Measurements from ENCODE around the gene PARP8. TPM values are rescaled to one million over a fixed set of nuclear protein-coding genes. Genes with fewer than 3 reads are reported as not detected.

Gene PARP8
- total and polyA plus RNA-seq, 9 donors: 5.7 to 12.5 (median 7.7) TPM

DNA sequence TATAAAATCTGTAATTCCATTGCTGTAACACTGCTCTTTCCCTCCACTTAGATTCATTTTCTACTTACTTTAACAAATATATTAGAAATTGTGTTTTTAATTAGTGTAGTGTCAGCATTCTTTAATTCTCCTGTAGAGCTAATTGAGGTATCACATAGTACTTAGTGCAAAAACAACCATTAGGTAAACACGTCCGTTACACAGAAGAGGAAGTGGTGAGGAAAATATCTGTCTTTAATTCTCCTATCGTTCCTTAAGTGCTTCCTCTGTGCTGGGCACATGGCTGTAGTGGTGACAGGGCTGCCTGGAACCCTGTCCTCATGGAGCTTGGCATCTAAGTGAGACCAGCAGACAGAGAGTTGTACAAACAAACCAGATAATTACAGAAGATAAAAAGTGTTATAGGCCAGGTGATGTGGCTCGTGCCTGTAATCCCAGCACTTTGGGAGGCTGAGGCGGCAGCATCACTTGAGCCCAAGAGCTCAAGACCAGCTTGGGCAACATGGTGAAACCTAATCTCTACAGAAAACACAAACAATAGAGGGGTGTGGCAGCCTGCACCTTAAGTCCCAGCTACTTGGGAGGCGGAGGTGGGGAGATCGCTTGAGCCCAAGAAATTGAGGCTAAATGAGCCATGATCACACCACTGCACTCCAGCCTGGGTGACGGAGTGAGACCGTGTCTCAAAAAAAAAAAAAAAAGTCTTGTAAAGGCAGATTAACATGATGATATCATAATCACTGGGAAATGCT, 36.4 kb downstream of the PARP8 start:
- Histone ChIP-seq H3K36me3 (ENCODE audit: control insufficient read depth, insufficient read depth, low read length) (no peaks in the 10 kb centered on the region), H3K4me3 (ENCODE audit: low read length) (no peak overlapping the region), H3K27me3 (ENCODE audit: control insufficient read depth, insufficient read depth, low read length) (no peaks in the 10 kb centered on the region), H3K27ac (ENCODE audit: low read length) (no peak overlapping the region), H3K4me1 (ENCODE audit: control insufficient read depth, insufficient read depth, low read length) (no peaks in the 10 kb centered on the region), H3K9me3 (replicated peaks; ENCODE audit: control insufficient read depth, low read depth, low read length) (no peaks in the 10 kb centered on the region)
- WGBS (ENCODE audit: insufficient coverage): 100% methylated on average over 1 of the region's 9 CpGs
- DNase-seq: no peak

DNA sequence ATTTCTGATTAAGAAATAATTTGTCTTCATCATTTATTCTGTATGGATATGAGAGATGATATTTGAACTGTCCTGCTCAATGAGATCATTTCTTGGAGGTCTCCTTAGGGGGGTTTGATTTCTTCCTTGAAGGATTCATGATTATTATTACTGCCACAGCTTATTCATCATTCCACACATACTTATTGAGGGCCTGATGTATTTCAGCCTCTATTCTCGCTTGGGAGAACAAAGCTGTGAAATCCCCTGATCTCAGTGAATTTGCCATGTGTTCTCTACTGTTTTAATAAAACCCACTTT, 36.9 kb downstream of the PARP8 start:
- WGBS (ENCODE audit: insufficient coverage): 67% methylated on average over 1 of the region's 1 CpG
- Histone ChIP-seq H3K9me3 (replicated peaks; ENCODE audit: control insufficient read depth, low read depth, low read length) (no peaks in the 10 kb centered on the region), H3K36me3 (ENCODE audit: control insufficient read depth, insufficient read depth, low read length) (no peaks in the 10 kb centered on the region), H3K27me3 (ENCODE audit: control insufficient read depth, insufficient read depth, low read length) (no peaks in the 10 kb centered on the region), H3K4me1 (ENCODE audit: control insufficient read depth, insufficient read depth, low read length) (no peaks in the 10 kb centered on the region), H3K4me3 (ENCODE audit: low read length) (no peak overlapping the region), H3K27ac (ENCODE audit: low read length) (no peak overlapping the region)
- DNase-seq: no peak

DNA sequence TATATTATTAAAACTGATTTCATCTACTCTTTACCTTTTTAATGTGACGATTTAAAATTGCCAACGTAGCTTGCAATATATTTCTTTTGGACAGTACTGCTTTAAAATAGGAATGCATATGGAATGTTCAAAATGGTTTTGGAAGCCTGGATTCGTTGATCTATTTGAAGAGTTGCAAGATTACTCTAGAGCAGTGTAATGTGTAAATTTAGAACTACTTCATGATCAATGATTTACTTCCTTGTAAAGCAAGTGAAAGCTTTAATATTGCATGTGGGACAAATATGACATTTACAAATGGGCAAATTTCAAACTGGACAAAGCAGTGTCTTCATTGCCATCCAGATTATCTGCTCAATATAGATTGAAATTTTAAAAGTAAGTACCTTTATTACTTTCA, 38.3 kb downstream of the PARP8 start:
- no peaks in the 10 kb centered on the region for H3K9me3 ChIP-seq (replicated peaks; ENCODE audit: control insufficient read depth, low read depth, low read length)
- H3K4me3 ChIP-seq (ENCODE audit: low read length): no peak overlapping the region
- DNase-seq: no peak
- no peaks in the 10 kb centered on the region for H3K27me3 ChIP-seq (ENCODE audit: control insufficient read depth, insufficient read depth, low read length)
- no peak overlapping the region for H3K27ac ChIP-seq (ENCODE audit: low read length)
- WGBS (ENCODE audit: insufficient coverage): no CpG with 5 or more reads among the region's 3 CpGs
- H3K36me3 ChIP-seq (ENCODE audit: control insufficient read depth, insufficient read depth, low read length): no peaks in the 10 kb centered on the region
- no peaks in the 10 kb centered on the region for H3K4me1 ChIP-seq (ENCODE audit: control insufficient read depth, insufficient read depth, low read length)

DNA sequence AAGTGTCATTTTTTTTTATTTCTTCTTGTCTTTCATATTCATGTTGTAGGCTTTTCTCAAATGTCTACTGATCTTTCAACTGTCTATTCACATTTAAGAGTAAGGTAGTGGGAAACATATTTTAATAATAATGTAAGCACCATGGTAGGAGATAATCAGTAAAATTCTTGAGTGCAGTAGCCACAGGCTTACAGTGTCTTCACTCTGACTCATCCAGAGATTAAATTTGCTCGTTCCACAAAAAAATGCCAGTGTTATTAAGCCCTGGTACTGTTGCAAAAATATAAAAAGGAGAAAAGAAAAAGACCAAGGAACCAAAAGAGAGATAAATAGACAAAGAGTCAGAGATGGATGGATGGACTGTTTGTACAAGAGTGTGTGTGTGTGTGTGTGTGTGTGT, 43.0 kb downstream of the PARP8 start:
- no peaks in the 10 kb centered on the region for H3K9me3 ChIP-seq (replicated peaks; ENCODE audit: control insufficient read depth, low read depth, low read length)
- H3K27ac ChIP-seq (ENCODE audit: low read length): no peak overlapping the region

DNA sequence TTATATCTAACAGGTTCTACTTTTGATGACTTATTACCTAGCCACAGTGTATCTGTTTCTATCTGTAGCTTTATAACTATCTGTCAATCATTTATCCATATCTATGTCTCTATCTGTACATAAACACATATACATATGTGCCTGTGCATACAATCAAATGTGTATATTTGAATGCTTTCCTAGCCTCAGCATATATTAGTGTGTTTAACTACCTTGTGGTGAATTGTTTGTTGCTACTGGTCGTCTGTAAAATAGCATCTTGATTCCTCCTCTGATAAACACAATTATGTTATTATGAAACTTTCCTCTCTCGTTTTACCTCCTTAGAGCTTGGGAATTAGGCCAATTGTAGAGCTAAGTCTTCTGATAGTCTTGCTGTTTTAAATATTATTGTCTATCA, 44.4 kb downstream of the PARP8 start:
- no CpG with 5 or more reads among the region's 2 CpGs for WGBS (ENCODE audit: insufficient coverage)
- Histone ChIP-seq H3K36me3 (ENCODE audit: control insufficient read depth, insufficient read depth, low read length) (no peaks in the 10 kb centered on the region), H3K9me3 (replicated peaks; ENCODE audit: control insufficient read depth, low read depth, low read length) (no peaks in the 10 kb centered on the region), H3K4me1 (ENCODE audit: control insufficient read depth, insufficient read depth, low read length) (peaks cover 4% of the 10 kb centered on the region), H3K27me3 (ENCODE audit: control insufficient read depth, insufficient read depth, low read length) (no peaks in the 10 kb centered on the region), H3K27ac (ENCODE audit: low read length) (no peak overlapping the region), H3K4me3 (ENCODE audit: low read length) (no peak overlapping the region)
- no peak for DNase-seq

More for the DNA sequence above, 43.0 kb downstream of the PARP8 start:
- no CpG with 5 or more reads among the region's 1 CpG for WGBS (ENCODE audit: insufficient coverage)
- no peak overlapping the region for H3K4me3 ChIP-seq (ENCODE audit: low read length)
- no peaks in the 10 kb centered on the region for H3K27me3 ChIP-seq (ENCODE audit: control insufficient read depth, insufficient read depth, low read length)
- H3K4me1 ChIP-seq (ENCODE audit: control insufficient read depth, insufficient read depth, low read length): peaks cover 4% of the 10 kb centered on the region
- H3K36me3 ChIP-seq (ENCODE audit: control insufficient read depth, insufficient read depth, low read length): no peaks in the 10 kb centered on the region
- DNase-seq: no peak

DNA sequence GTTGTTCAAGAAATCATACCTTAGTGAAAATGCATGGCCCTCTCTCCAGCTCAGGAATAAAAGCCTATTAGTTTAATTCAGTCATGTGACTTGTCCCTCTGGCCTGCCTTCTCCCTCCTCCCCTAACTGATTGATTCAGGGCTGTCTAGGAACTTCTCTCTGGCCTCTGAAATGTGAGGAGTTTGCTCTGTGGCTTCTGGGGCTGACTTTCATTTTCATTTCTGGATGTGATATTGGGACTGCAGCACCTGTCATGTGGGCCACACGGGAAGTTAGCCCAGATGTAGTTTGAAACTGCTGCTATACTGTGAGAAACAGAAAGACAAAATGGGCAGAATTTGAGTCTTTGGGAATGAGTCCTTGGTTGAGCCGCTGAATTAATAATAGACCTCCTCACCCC, 44.8 kb downstream of the PARP8 start:
- Histone ChIP-seq H3K9me3 (replicated peaks; ENCODE audit: control insufficient read depth, low read depth, low read length) (no peaks in the 10 kb centered on the region), H3K4me1 (ENCODE audit: control insufficient read depth, insufficient read depth, low read length) (peaks cover 4% of the 10 kb centered on the region), H3K4me3 (ENCODE audit: low read length) (no peak overlapping the region), H3K36me3 (ENCODE audit: control insufficient read depth, insufficient read depth, low read length) (no peaks in the 10 kb centered on the region), H3K27me3 (ENCODE audit: control insufficient read depth, insufficient read depth, low read length) (no peaks in the 10 kb centered on the region), H3K27ac (ENCODE audit: low read length) (peak overlapping the region; percentile 6)
- DNase-seq: peak; percentile 59
- WGBS (ENCODE audit: insufficient coverage): no CpG with 5 or more reads among the region's 2 CpGs

DNA sequence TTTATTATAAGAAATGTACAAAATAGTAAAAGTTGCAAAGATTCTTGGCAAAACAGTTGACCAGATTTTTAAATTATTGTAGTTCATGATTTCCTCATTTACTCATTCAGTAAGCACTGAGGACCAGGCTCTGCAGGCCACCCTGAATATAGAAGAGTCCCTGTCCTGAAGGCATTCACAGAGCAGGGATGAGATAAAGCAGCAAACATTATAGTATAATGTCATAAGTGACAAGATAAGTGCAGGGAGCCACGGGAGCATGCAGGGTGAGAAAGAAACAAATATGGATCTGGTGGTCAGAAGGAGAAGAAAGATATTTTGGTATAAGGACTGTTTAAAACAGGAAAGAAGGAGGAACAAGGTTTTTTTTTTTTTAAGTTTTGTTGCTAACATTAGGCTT, 46.0 kb downstream of the PARP8 start:
- peaks cover 4% of the 10 kb centered on the region for H3K4me1 ChIP-seq (ENCODE audit: control insufficient read depth, insufficient read depth, low read length)
- no peaks in the 10 kb centered on the region for H3K36me3 ChIP-seq (ENCODE audit: control insufficient read depth, insufficient read depth, low read length)
- H3K4me3 ChIP-seq (ENCODE audit: low read length): no peak overlapping the region
- DNase-seq: no peak
- H3K27me3 ChIP-seq (ENCODE audit: control insufficient read depth, insufficient read depth, low read length): no peaks in the 10 kb centered on the region
- H3K27ac ChIP-seq (ENCODE audit: low read length): no peak overlapping the region
- 100% methylated on average over 1 of the region's 1 CpG for WGBS (ENCODE audit: insufficient coverage)
- no peaks in the 10 kb centered on the region for H3K9me3 ChIP-seq (replicated peaks; ENCODE audit: control insufficient read depth, low read depth, low read length)

DNA sequence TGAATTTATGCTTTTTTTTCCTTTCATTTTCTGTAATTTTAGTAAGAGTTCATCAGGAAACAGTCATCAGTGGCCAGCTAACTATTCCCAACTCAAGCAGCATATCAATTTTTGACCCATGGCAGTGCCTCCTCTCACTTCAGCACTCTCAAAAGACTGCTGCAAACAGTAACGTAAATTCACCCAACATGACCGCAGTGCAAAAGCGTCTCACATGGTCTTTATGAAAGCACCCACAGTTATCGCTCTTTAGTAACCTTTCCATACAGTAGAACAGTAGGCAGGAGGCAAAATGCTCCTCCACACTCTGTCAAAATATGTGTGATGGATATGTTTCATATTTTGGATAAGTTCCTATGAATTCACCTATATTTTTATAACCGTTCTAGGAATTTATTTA, 48.6 kb downstream of the PARP8 start:
- H3K27ac ChIP-seq (ENCODE audit: low read length): no peak overlapping the region
- H3K4me1 ChIP-seq (ENCODE audit: control insufficient read depth, insufficient read depth, low read length): peaks cover 4% of the 10 kb centered on the region
- H3K4me3 ChIP-seq (ENCODE audit: low read length): no peak overlapping the region
- no peaks in the 10 kb centered on the region for H3K9me3 ChIP-seq (replicated peaks; ENCODE audit: control insufficient read depth, low read depth, low read length)
- DNase-seq: no peak
- no peaks in the 10 kb centered on the region for H3K36me3 ChIP-seq (ENCODE audit: control insufficient read depth, insufficient read depth, low read length)
- 82% methylated on average over 2 of the region's 5 CpGs for whole genome bisulfite sequencing (ENCODE audit: insufficient coverage)
- no peaks in the 10 kb centered on the region for H3K27me3 ChIP-seq (ENCODE audit: control insufficient read depth, insufficient read depth, low read length)

DNA sequence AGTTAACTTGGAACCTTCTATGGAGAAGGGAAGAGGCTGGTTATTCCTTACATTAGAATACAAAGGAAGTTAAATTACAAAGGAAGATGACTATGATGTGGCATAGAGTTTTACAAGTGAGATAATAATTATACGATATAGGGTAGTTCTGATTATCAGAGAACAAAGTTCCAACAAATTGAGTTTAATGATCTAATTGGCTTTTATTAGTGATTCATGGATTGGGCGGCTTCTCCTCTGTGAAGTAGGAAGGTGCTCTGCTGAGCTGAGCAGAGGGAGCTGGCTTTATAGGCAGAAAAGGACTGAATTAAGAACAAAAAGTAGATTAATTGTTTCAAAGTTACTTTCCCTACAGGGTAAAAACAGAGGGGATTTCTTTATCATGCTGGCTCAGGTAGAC, 49.7 kb downstream of the PARP8 start:
- H3K9me3 ChIP-seq (replicated peaks; ENCODE audit: control insufficient read depth, low read depth, low read length): no peaks in the 10 kb centered on the region
- H3K36me3 ChIP-seq (ENCODE audit: control insufficient read depth, insufficient read depth, low read length): no peaks in the 10 kb centered on the region
- H3K27ac ChIP-seq (ENCODE audit: low read length): no peak overlapping the region
- peaks cover 3% of the 10 kb centered on the region for H3K4me1 ChIP-seq (ENCODE audit: control insufficient read depth, insufficient read depth, low read length)
- 89% methylated on average over 1 of the region's 2 CpGs for WGBS (ENCODE audit: insufficient coverage)
- no peak overlapping the region for H3K4me3 ChIP-seq (ENCODE audit: low read length)
- no peaks in the 10 kb centered on the region for H3K27me3 ChIP-seq (ENCODE audit: control insufficient read depth, insufficient read depth, low read length)
- DNase-seq: no peak

DNA sequence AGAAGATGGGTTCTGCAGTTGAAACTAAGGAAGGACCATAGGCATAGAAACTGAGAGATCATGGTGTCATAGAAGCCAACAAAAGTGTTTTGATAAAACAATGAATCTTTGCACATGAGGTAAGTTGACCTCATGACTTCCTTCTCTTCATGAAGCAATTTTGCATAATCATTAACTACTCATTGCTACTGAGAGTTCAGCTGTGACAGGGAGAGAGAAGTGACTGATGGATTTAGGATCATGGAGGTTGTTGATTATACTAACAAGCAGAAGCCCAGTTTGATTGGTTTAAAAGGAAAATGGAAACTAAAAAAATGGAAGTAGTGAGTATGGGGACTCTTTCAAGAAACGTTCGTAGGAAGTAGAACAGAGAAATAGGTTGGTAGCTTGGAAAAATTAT, 51.2 kb downstream of the PARP8 start:
- no CpG with 5 or more reads among the region's 2 CpGs for WGBS (ENCODE audit: insufficient coverage)
- no peaks in the 10 kb centered on the region for H3K27me3 ChIP-seq (ENCODE audit: control insufficient read depth, insufficient read depth, low read length)
- DNase-seq: no peak
- no peaks in the 10 kb centered on the region for H3K9me3 ChIP-seq (replicated peaks; ENCODE audit: control insufficient read depth, low read depth, low read length)
- no peak overlapping the region for H3K4me3 ChIP-seq (ENCODE audit: low read length)
- H3K36me3 ChIP-seq (ENCODE audit: control insufficient read depth, insufficient read depth, low read length): no peaks in the 10 kb centered on the region
- H3K4me1 ChIP-seq (ENCODE audit: control insufficient read depth, insufficient read depth, low read length): no peaks in the 10 kb centered on the region
- no peak overlapping the region for H3K27ac ChIP-seq (ENCODE audit: low read length)

Data from muscle of leg (tissue), 11 donors.